Stimulated activated CD8-positive, alpha-beta memory T cell treated with anti-CD3 and anti-CD28 coated beads, Interleukin-2, amount 100 ng/mL, for 48 hours (primary cell): ENCODE measurements around the gene BIRC7.

ENCODE experiments used
- DNase-seq, 2 donors: peaks; one replicate each; pipeline ENCODE4 v3.0.0-alpha.2; 2020; ENCODE audit warnings: low read depth in 2 of 2

Gene BIRC7

DNA sequence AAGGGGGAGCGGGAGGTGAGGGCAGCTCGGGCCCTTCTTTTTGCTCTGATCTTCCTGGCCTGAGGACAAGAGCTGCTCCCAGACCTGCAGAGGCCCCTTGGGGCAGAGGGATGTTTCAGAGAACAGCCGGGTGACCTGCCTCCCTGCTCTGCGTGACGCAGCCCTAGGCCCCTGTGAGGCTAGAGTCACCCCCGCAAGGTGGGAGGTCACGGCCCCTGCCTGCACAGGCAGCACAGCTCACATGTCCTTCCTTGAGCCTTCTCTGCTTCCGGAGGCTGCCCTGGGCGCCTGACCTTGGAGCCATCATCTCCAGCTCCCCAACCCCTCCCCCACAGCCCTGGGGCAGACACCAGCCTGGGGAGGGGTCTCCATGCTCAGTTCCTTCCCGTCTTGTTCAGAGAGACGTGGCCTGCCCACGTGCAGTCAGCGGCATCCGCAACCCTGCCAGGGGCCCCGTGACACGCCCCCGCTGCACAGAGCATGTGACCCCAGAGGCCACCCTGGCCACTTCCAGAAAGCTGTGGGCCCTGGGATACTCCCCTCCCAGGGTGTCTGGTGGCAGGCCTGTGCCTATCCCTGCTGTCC is at the start of gene BIRC7:
BIRC7 (plus strand) TSS at position 507 of the 585 bp plus-strand sequence. CDS start 192 bp downstream, outside the sequence.
- DNase-seq: no peak

DNA sequence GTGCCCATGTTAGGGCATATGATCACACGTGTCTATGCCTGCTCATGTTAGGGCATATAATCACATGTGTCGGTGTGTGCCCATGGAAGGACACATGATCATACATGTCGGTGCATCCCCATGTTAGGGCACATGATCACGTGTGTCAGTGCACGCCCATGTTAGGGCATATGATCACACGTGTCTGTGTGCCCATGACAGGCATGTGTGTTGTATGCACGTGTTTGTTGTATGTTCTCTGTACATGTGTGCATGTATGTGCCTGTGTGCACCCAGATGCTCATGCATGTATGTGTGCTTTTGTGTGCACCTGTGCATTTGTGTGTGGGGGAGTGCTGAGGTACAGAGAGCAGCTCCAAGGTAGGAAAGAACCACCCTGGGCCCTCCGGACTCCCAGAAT is 49.6 kb upstream of the BIRC7 start:
- no peak for DNase-seq

GRCh38 chr20:63186528-63187316 is 49.0 kb upstream of the BIRC7 start:
- no peak for DNase-seq

DNA sequence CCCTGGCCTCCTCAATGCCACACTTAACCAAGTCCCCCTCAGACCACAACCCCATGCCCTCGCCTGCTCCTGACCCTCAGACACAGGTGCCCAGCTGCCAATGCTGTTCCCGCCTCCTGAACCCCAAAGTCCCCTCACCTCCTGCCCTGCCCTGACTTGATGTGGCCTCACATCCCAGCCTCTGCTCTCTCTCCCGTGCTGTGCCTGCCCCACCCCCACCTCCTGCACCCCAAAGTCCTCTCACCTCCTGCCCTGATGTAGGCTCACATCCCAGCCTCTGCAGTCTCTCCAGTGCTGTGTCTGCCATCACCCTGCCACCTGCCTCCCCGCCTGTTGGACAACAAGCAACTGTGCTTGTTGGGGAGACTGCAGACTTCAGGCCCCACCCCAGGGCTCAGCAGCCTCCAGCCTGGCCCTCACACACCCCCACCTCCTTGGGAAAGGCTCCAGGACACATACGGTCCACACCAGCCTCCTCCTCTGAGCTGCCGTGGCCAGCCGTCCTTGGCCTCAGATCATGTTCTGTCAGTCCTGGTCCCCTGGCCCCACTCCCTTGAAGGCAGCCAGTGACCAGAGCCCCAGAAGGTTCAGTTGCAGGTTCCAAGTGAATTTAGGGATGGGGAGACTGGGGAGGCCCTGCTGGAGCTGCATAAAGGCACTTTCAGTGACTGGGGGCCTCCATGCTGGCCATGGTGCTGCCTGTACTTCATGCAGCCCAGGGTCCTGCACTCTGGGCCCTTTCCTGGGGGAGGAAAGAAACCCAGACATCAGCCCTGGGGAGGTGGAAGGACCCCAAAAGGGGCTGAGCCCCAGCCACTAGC is 48.2 kb upstream of the BIRC7 start:
- no peak for DNase-seq

GRCh38 chr20:63188159-63188442 is 47.6 kb upstream of the BIRC7 start:
- DNase-seq: no peak

DNA sequence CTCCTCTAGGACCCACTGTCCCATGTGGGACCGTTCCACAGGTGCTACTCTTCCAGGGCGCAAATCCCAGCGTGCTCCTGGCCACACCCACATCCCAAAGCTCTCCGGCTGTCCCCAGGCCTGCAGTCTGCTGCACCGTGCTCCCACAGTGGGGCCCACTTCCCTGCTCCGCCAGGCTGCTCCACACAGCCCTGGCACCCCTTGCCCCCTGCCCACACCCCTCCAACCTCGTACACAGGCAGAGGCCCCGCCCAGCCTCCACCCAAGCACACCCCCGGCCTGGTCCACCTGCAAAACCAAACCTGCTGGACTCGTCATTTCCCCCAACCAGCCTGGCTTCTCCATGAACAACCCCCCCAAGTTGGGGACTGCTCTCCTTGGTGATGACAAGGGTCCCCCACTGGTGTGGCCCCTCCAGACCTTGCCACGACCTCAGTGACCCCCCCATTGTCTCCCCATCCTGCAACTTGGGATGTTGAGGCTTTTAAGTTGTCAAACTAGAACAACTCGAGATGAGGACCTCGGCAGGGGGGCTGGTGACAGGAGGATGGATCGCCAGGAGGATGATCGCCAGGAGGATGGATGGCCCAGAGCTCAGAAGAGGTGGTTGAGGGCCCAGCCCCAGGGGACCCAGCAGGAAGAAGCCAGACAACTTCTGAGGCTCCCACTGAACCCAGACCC is 46.9 kb upstream of the BIRC7 start:
- DNase-seq: no peak

DNA sequence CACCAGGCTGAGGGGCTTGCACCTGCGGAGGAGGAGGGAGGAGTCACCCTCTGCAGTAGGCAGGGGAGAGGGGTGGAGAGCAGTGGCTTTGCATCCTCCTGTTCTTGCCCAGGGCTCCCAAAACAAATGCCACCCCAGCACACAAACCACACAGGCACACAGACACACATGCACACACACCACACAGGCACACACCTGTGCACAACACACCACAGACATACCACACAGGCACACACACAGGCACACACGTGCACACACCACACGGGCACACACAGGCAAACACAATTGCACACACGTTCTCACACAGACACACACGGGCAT is 46.4 kb upstream of the BIRC7 start:
- no peak for DNase-seq

DNA sequence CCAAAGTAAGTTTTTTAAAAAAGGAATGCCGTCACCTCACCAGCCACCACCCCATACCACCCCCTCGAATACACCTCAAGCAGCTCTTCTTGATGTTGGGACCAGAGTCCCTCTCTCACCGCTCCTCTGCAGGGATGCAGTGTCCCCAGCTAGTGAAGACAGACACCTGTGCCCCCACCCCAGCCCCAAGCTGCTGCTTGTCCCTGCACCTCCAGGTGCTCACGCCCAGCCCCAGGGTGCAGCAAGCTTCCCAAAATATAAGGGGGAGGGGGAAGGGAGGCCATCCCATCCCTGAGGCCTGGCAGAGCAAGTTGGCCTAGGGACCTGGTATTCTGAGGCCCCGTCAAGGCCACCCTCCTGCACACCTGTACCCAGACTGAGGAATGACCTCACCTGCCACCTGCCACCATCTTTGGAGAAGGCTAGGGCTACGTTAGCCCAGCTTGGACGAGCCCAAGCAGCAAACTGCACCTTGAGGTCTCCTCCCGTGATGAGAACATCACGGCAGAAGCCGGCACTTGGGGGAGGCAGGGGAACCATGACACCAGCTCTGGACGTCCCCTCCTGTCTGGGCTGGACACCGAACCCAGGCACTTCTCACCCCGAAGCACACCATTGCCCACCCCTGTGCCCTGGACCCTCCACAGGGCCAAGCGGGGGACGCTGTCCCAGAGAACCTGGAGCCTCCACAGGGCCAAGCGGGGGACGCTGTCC is 45.7 kb upstream of the BIRC7 start:
- no peak for DNase-seq

DNA sequence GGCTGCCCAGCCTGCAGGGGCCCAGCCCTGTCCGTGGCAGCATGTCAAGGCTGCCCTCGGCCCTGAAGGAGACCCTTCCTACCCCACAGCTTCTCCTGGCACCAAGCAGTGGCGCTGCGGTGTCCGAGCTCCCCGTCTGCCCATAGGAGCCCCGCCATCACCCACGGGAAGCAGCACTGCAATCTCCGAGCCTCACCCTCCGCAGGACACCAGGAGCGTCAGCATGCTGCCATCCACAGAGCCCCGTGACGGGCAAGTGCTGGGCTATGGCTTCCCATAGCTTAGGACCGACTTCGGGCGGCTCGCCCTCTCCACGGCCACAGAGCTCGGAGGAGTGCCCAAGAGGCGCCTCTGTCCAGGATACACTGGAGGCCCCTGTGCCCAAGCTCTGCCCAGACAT is 44.9 kb upstream of the BIRC7 start:
- DNase-seq: no peak

GRCh38 chr20:63191400-63191799 is 44.3 kb upstream of the BIRC7 start:
- DNase-seq: no peak

- no peak for DNase-seq
These were observed 43.0 kb upstream of the BIRC7 start for GRCh38 chr20:63192721-63193120.

GRCh38 chr20:63194007-63194796 is 41.5 kb upstream of the BIRC7 start:
- no peak for DNase-seq

DNA sequence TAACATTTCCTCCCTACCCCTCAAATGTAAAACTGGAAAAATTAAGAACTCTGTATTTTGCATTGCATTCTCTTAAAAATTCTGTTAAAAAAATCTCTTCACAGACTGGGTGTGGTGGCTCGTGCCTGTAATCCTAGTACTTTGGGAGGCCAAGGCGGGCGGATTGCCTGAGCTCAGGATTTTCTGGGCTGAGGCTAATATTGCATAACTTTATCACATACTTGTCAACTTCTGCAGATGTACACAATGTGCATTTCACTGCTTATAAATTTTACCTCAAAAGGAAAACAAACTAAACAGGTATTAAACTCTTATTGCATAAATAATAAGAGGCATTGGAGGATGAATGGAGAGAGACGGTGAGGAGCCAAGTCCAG is 40.9 kb upstream of the BIRC7 start:
- DNase-seq: no peak

GRCh38 chr20:63196768-63197470 is 38.8 kb upstream of the BIRC7 start:
- DNase-seq: no peak

DNA sequence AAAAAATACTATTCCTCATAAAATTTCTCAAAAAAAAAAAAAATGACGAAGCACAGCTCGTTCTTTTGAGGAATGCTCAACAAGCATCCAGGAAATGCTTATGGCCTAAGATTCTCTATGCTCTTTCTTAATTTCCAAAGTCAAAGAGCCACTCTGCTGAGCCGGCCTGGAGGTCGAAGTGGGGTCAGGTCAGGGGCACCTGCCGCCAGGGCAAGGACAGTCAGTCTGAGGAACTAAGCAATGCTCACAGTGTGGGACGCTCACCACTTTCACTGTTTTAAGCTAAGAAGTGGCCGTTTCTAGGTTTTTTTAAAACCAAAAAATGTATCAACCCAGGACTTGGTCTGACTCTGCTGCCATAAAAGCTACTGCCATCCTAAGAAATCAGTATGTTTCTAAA is 37.1 kb upstream of the BIRC7 start:
- no peak for DNase-seq

DNA sequence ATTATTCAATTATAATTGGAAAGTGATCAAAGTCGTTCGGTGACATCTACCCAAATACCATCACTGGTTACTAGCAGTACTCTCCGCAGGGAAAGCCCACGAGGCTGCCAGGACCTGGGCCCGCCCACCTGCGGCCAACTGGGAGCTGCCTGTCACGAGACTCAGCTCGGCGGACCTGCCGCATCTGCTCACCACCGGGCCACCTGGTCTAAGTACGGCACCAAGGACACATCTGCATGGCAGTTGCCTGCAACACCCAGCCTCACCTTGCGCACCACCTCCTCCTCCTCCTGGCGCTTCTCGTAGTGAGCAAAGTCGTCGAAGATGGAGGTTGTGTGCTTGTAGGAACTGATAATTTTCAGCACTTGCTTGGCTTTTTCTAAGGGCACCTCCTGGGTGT is 33.7 kb upstream of the BIRC7 start:
- no peak for DNase-seq

- no peak for DNase-seq
These were observed 32.7 kb upstream of the BIRC7 start for GRCh38 chr20:63202811-63203526.

DNA sequence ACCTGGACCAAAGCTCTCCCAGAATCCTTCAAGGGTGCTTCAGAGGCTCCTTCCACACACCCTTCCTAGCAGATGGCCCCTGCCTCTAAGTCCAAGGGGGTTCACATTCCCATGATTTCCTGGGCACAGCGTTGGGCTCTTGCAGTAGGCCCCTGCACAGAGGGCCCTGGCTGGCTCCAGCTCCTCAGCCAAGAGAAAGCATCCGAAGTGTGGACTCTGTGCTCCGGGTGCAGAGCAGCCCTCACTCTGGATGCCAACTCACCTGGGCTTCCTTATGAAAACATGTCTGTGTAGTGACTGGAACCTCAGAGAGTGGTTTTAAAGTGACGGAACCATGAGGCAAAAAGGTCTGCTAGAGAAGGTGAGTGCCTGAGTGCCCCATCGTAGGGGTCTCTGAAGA is 31.3 kb upstream of the BIRC7 start:
- no peak for DNase-seq

DNA sequence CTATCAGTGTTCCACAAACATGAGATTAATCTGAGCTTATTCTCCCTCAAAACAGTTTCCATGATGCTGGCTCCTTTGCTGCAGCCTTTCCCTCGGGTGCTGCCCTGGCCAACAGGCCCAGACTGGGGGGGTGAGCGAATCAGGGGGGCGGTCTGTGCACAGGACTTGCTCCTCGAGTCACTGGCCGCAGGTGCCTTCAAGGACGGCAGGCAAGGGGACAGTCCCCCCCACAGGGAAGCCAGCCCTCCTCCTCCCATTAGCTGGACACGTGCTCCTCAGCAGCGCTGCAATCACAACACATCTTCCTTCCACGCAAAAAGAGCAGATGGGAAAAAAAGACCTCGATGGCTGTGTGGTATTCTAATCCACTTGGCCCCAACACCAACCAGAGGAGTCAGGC is 29.8 kb upstream of the BIRC7 start:
- no peak for DNase-seq

DNA sequence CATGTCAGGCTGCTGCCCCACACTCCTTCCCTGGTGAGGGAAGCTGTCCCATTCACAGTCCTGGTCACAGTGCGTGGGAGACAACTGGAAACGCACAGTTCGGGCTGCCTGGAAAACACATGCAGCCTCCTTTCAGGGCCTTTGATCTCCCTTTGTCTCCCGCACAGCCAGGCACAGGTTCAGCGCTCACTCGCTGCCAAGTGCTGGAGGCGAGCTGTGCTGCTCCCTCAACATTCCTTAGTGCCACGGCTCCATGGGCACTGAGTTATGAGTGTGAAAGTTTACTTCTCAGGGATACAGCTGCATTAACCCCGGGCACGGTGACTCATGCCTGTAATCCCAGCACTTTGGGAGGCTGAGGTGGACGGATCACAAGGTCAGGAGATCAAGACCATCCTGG is 28.8 kb upstream of the BIRC7 start:
- DNase-seq: no peak
